ENCODE results near the gene TMEM221. TPM values are rescaled to one million over a fixed set of nuclear protein-coding genes. Genes with fewer than 3 reads are reported as not detected.
"Not testable (repeated sequence)": the region's sequence is repeated elsewhere in the genome, so short reads cannot be mapped to it uniquely, and the experiment has no call there.

Gene TMEM221
- total and polyA plus RNA-seq, 2 donors from 2014 or later: 0.13 TPM; not detected in 1

GRCh38 chr19:17475541-17476115 is 27.2 kb upstream of the TMEM221 start:
- FAIRE-seq: no peak
- Histone ChIP-seq H3K9ac (ENCODE audit: low read length in 3 of 3) (no peak overlapping the region), H3K36me3 (ENCODE audit: control insufficient read depth in 2 of 3, insufficient read depth in 3 of 3, low read length in 3 of 3) (no peaks in the 10 kb centered on the region), H3K4me1 (ENCODE audit: control insufficient read depth in 2 of 3, insufficient read depth in 2 of 3, low read depth in 1 of 3, low read length in 3 of 3) (peaks cover 0 to 13% (median 0%) of the 10 kb centered on the region in 3 donors), H3K9me3 (ENCODE audit: control insufficient read depth in 2 of 3, insufficient read depth in 1 of 3, low read length in 3 of 3) (no peaks in the 10 kb centered on the region), H3K4me3 (ENCODE audit: low read length in 3 of 3) (no peak overlapping the region), H3K27me3 (ENCODE audit: control insufficient read depth, insufficient read depth, low read length) (no peaks in the 10 kb centered on the region), H3K27ac (ENCODE audit: low read depth in 2 of 2, low read length in 2 of 2) (no peak overlapping the region)
- intact Hi-C loops (cut with DNase I): no loop called here
- DNase-seq: peak in 3 of 5 donors; percentile 52 to 70 (median 61)
- no peak for TF ChIP-seq CTCF (IDR thresholded peaks at IDR 0.05; ENCODE audit: borderline replicate concordance, extremely low read depth, insufficient read depth)

- H3K9me3 ChIP-seq (ENCODE audit: control insufficient read depth in 2 of 3, insufficient read depth in 1 of 3, low read length in 3 of 3); H3K4me3 ChIP-seq (ENCODE audit: low read length in 3 of 3): not testable (repeated sequence)
These were observed 26.6 kb upstream of the TMEM221 start for GRCh38 chr19:17475011-17475540.

GRCh38 chr19:17473041-17473440 is 24.6 kb upstream of the TMEM221 start:
- no peaks in the 10 kb centered on the region for H3K27me3 ChIP-seq (ENCODE audit: control insufficient read depth, insufficient read depth, low read length)
- peaks cover 0 to 24% (median 4%) of the 10 kb centered on the region in 3 donors for H3K4me1 ChIP-seq (ENCODE audit: control insufficient read depth in 2 of 3, insufficient read depth in 2 of 3, low read depth in 1 of 3, low read length in 3 of 3)
- no peaks in the 10 kb centered on the region for H3K9me3 ChIP-seq (ENCODE audit: control insufficient read depth in 2 of 3, insufficient read depth in 1 of 3, low read length in 3 of 3)
- no peak overlapping the region for H3K4me3 ChIP-seq (ENCODE audit: low read length in 3 of 3)
- DNase-seq (no peak), FAIRE-seq (no peak)
- no peak overlapping the region for H3K27ac ChIP-seq (ENCODE audit: low read depth in 2 of 2, low read length in 2 of 2)
- no peaks in the 10 kb centered on the region for H3K36me3 ChIP-seq (ENCODE audit: control insufficient read depth in 2 of 3, insufficient read depth in 3 of 3, low read length in 3 of 3)
- TF ChIP-seq CTCF (IDR thresholded peaks at IDR 0.05; ENCODE audit: borderline replicate concordance, extremely low read depth, insufficient read depth): no peak
- no peak overlapping the region for H3K9ac ChIP-seq (ENCODE audit: low read length in 3 of 3)
- intact Hi-C loops (cut with DNase I): no loop called here

More at GRCh38 chr19:17475011-17475540, 26.6 kb upstream of the TMEM221 start:
- FAIRE-seq; H3K27ac ChIP-seq (ENCODE audit: low read depth in 2 of 2, low read length in 2 of 2); H3K36me3 ChIP-seq (ENCODE audit: control insufficient read depth in 2 of 3, insufficient read depth in 3 of 3, low read length in 3 of 3); H3K9ac ChIP-seq (ENCODE audit: low read length in 3 of 3); DNase-seq; intact Hi-C loops (cut with DNase I); H3K27me3 ChIP-seq (ENCODE audit: control insufficient read depth, insufficient read depth, low read length): not testable (repeated sequence)
- H3K4me1 ChIP-seq (ENCODE audit: control insufficient read depth in 2 of 3, insufficient read depth in 2 of 3, low read depth in 1 of 3, low read length in 3 of 3): peaks cover 0 to 13% (median 0%) of the 10 kb centered on the region in 3 donors

GRCh38 chr19:17471410-17472125 is 23.1 kb upstream of the TMEM221 start:
- Histone ChIP-seq H3K4me3 (ENCODE audit: low read length in 3 of 3) (peak overlapping the region in 2 of 3 donors; percentile 50 to 80), H3K9ac (ENCODE audit: low read length in 3 of 3) (peak overlapping the region in 1 of 3 donors; percentile 21), H3K27me3 (ENCODE audit: control insufficient read depth, insufficient read depth, low read length) (no peaks in the 10 kb centered on the region), H3K9me3 (ENCODE audit: control insufficient read depth in 2 of 3, insufficient read depth in 1 of 3, low read length in 3 of 3) (no peaks in the 10 kb centered on the region), H3K4me1 (ENCODE audit: control insufficient read depth in 2 of 3, insufficient read depth in 2 of 3, low read depth in 1 of 3, low read length in 3 of 3) (peaks cover 0 to 24% (median 4%) of the 10 kb centered on the region in 3 donors), H3K27ac (ENCODE audit: low read depth in 2 of 2, low read length in 2 of 2) (no peak overlapping the region), H3K36me3 (ENCODE audit: control insufficient read depth in 2 of 3, insufficient read depth in 3 of 3, low read length in 3 of 3) (no peaks in the 10 kb centered on the region)
- TF ChIP-seq CTCF (IDR thresholded peaks at IDR 0.05; ENCODE audit: borderline replicate concordance, extremely low read depth, insufficient read depth): no peak
- DNase-seq (no peak), FAIRE-seq (no peak)
- intact Hi-C loops (cut with DNase I): no loop called here
